IPS-15b (cell line): ENCODE results near the gene PTPRN2.
"Not testable (repeated sequence)": the region's sequence is repeated elsewhere in the genome, so short reads cannot be mapped to it uniquely, and the experiment has no call there.

Experiments used
- H3K27me3 ChIP-seq: one replicate; pipeline ENCODE4 v1.6.1; 2013; ENCODE audit warnings: low read length; ENCODE audit not compliant: control insufficient read depth, insufficient read depth
- H3K36me3 ChIP-seq: one replicate; pipeline ENCODE4 v1.6.1; 2013; ENCODE audit warnings: low read length; ENCODE audit not compliant: control insufficient read depth, insufficient read depth
- H3K4me1 ChIP-seq: one replicate; pipeline ENCODE4 v1.6.1; 2013; ENCODE audit warnings: mild to moderate bottlenecking, low read length; ENCODE audit not compliant: control insufficient read depth, insufficient read depth
- H3K4me3 ChIP-seq: one replicate; pipeline ENCODE4 v1.5.1; 2013; ENCODE audit warnings: low read depth, low read length
- H3K9ac ChIP-seq: one replicate; pipeline ENCODE4 v1.6.1; 2013; ENCODE audit warnings: low read depth, mild to moderate bottlenecking, low read length
- H3K9me3 ChIP-seq: one replicate; pipeline ENCODE4 v1.6.1; 2013; ENCODE audit warnings: mild to moderate bottlenecking, low read length; ENCODE audit not compliant: control insufficient read depth, insufficient read depth

Gene PTPRN2

DNA sequence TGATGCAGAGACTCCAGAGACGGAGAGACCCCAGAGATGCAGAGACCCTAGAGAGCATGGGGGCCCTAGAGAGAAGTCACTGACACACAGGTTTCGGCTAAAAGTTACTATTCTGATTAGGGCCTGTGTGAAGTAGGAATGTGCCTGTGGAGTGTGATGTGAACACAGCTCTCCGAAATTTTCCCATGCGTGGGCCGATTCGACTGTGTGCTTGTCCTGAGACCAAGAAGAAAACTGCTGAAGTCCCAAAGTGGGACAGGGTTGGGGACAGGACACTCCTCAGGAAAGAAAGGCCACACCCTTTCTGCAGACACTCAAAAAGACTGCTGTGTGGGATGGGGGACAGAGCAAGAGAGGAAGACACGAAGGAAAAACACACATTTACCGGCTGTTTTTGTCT, 533.5 kb downstream of the PTPRN2 start:
- H3K36me3 ChIP-seq = no peaks in the 10 kb centered on the region
- H3K4me3 ChIP-seq = no peak overlapping the region

DNA sequence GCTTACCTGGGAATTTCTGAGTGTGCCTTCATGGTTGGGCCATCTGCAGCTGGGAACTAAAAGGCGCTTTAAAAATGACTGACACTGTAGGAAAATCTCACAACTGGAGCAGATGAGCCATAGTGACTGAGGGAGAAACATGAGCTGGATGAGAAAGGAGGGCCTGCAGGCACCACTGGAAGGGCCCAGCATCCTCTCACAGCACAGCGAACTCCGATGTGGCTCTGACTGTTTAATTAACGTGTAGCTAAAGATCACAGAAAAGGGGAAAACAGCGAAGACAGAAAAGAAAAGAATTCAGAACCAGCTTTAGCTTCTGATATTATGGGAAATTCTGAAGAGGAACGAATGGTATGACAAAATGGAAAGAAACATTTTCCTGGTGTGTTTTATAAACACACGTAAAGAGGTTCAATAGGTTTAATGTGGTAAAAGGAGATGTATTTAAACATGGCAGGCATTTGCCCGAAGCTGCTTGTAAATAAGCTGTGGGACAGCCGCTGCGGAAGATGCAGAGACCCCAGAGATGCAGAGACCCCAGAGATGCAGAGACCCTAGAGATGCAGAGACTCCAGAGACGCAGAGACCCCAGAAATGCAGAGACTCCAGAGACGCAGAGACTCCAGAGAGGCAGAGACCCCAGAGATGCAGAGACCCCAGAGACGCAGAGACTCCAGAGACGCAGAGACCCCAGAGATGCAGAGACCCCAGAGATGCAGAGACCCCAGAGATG, 534.3 kb downstream of the PTPRN2 start:
- no peaks in the 10 kb centered on the region for H3K36me3 ChIP-seq
- no peaks in the 10 kb centered on the region for H3K27me3 ChIP-seq
- H3K9ac ChIP-seq = no peak overlapping the region
- no peak overlapping the region for H3K4me3 ChIP-seq
- no peaks in the 10 kb centered on the region for H3K9me3 ChIP-seq
- no peaks in the 10 kb centered on the region for H3K4me1 ChIP-seq

More for the DNA sequence above, 533.5 kb downstream of the PTPRN2 start:
- Histone ChIP-seq H3K27me3 (no peaks in the 10 kb centered on the region), H3K9me3 (no peaks in the 10 kb centered on the region), H3K4me1 (no peaks in the 10 kb centered on the region), H3K9ac (no peak overlapping the region)

- H3K4me3 ChIP-seq = no peak overlapping the region
- no peaks in the 10 kb centered on the region for H3K9me3 ChIP-seq
- no peaks in the 10 kb centered on the region for H3K27me3 ChIP-seq
- H3K4me1 ChIP-seq = no peaks in the 10 kb centered on the region
- H3K9ac ChIP-seq = no peak overlapping the region
- no peaks in the 10 kb centered on the region for H3K36me3 ChIP-seq
Observed at GRCh38 chr7:158052381-158053060, 535.1 kb downstream of the PTPRN2 start.

DNA sequence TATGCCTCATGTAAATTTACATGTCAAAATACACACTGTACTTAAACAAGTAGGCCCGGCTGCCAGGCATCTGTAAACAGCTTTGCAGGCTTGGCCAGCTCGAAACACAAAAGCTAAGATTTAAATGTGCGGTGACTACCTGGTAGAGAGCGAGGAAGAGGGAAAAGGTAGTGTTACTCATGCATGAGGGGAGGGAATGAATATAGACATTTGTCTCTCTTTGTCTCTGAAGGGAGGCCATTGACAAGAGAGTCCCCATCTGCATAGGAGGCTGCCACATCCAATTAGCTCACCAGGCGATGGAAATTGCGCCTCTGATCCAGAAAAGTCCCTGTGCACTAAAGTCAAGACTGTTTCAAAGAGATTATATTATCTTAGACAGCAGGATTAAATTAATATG, 535.8 kb downstream of the PTPRN2 start:
- Histone ChIP-seq H3K4me1 (no peaks in the 10 kb centered on the region), H3K4me3 (no peak overlapping the region), H3K9ac (no peak overlapping the region), H3K27me3 (no peaks in the 10 kb centered on the region), H3K36me3 (no peaks in the 10 kb centered on the region), H3K9me3 (no peaks in the 10 kb centered on the region)

DNA sequence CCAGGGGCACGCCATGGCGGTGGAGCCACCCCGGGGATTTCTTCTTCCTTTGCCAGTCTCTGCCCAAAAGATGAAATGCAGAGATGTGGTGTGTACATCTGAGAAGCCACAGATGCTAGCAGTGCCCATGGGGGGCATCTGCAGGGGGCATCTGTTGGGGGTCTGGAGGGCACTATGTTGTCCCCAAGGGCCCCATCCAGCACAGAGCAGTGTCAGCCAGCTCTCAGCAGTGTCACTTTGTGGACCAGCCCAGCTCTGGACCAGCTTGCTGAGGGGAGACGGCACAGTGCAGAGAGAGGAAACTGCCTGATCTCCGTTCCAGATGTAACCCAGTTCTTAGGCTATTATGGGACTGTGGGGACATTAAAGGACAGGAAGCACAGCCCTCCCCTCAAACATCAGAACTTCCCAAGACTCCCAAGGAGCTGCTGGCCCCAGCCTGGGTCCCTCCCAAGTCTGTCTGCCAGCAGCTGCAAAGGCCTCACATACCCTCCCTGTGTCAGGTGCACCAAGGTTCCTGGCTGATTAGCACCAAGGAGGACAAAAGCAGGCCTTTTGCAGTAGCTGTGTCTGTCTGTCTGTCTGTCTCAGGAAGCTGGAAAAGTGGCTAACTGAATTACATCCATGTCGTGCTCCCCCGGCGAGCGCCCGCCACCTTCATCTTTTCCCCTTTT, 536.5 kb downstream of the PTPRN2 start:
- no peaks in the 10 kb centered on the region for H3K9me3 ChIP-seq
- H3K9ac ChIP-seq = no peak overlapping the region
- H3K36me3 ChIP-seq = no peaks in the 10 kb centered on the region
- H3K4me1 ChIP-seq = no peaks in the 10 kb centered on the region
- no peak overlapping the region for H3K4me3 ChIP-seq
- H3K27me3 ChIP-seq = no peaks in the 10 kb centered on the region

GRCh38 chr7:158050441-158050977, 537.1 kb downstream of the PTPRN2 start:
- Histone ChIP-seq H3K27me3 (no peaks in the 10 kb centered on the region), H3K36me3 (no peaks in the 10 kb centered on the region), H3K9me3 (no peaks in the 10 kb centered on the region), H3K9ac (no peak overlapping the region), H3K4me3 (no peak overlapping the region), H3K4me1 (no peaks in the 10 kb centered on the region)

DNA sequence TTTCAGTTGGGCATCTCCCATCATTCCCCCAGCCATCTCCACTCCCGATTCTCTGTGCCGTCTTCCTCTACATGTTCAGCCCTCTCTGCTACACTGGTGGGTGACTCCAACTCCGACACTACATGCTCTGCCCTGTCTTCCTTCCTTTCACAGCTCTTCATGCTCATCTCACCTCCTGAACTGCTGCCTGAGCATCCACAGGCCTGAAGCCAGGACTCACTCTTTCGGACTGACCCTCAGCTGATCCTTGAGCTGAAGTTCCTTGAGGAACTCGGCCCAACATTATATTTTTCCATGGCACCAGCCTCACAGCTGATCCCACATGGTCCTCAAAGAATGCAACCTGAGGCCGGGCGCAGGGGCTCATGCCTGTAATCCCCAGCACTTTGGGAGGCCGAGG, 538.4 kb downstream of the PTPRN2 start:
- Histone ChIP-seq H3K36me3 (no peaks in the 10 kb centered on the region), H3K4me1 (no peaks in the 10 kb centered on the region), H3K4me3 (no peak overlapping the region), H3K9me3 (no peaks in the 10 kb centered on the region), H3K27me3 (no peaks in the 10 kb centered on the region), H3K9ac (no peak overlapping the region)

GRCh38 chr7:158048569-158048968, 539.1 kb downstream of the PTPRN2 start:
- Histone ChIP-seq H3K9me3 (no peaks in the 10 kb centered on the region), H3K27me3 (no peaks in the 10 kb centered on the region), H3K4me3 (no peak overlapping the region), H3K9ac (no peak overlapping the region), H3K4me1 (no peaks in the 10 kb centered on the region), H3K36me3 (no peaks in the 10 kb centered on the region)

DNA sequence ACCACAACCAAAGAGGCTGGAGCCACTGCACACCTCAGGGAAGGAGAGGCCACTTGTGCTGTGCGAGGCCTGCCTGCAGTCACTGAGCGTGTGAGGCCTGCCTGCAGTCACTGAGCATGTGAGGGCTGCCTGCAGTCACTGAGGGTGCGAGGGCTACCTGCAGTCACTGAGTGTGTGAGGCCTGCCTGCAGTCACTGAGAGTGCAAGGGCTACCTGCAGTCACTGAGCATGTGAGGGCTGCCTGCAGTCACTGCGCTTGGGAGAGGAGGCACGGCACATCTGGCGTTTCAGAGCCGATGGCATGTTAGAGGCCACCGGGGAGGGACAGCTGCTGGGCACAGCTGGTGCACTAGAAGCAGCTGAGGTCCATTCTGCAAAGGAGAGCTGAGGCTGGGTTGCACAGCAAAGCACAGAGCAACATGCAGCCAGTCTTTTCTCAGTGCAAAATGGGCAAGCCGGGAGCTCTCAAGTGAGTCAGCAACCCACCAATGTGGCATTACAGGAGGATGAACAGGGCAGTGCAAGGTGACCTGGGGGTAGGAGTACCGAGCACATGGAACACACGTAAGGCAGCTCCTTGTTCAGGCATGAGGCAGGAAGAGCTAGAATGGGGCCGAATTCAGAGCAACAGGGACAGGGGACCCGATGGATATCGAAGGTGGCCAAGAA, 540.1 kb downstream of the PTPRN2 start:
- Histone ChIP-seq H3K9me3 (no peaks in the 10 kb centered on the region), H3K36me3 (no peaks in the 10 kb centered on the region), H3K9ac (no peak overlapping the region), H3K4me1 (no peaks in the 10 kb centered on the region), H3K27me3 (no peaks in the 10 kb centered on the region), H3K4me3 (no peak overlapping the region)

GRCh38 chr7:158046246-158046645, 541.4 kb downstream of the PTPRN2 start:
- H3K9ac ChIP-seq, H3K36me3 ChIP-seq, H3K9me3 ChIP-seq, H3K27me3 ChIP-seq, H3K4me1 ChIP-seq, H3K4me3 ChIP-seq: not testable (repeated sequence)

- H3K4me1 ChIP-seq = no peaks in the 10 kb centered on the region
- no peak overlapping the region for H3K9ac ChIP-seq
- no peaks in the 10 kb centered on the region for H3K36me3 ChIP-seq
- H3K27me3 ChIP-seq = no peaks in the 10 kb centered on the region
- H3K9me3 ChIP-seq = no peaks in the 10 kb centered on the region
- no peak overlapping the region for H3K4me3 ChIP-seq
Observed at GRCh38 chr7:158044482-158044823, 543.2 kb downstream of the PTPRN2 start.
